ENCODE data around the gene HLA-DRA.

- TF ChIP-seq CTCF (IDR thresholded peaks at IDR 0.05; ENCODE audit: extremely low read depth in 1 of 2, insufficient read depth in 1 of 2, low read depth in 1 of 2, low read length in 2 of 2) (no peak), EZH2 (IDR thresholded peaks at IDR 0.05; ENCODE audit: borderline replicate concordance, low read depth, low read length, severe bottlenecking) (no peak), POLR2A (IDR thresholded peaks at IDR 0.05; ENCODE audit: low read depth, low read length) (no peak), POLR2AphosphoS5 (IDR thresholded peaks at IDR 0.05; ENCODE audit: insufficient read depth, low read depth, low read length) (no peak), MAX (IDR thresholded peaks at IDR 0.05; ENCODE audit: insufficient read depth, insufficient read length) (no peak), FOS (IDR thresholded peaks at IDR 0.05; ENCODE audit: borderline replicate concordance, insufficient read depth, low read length) (no peak), JUN (IDR thresholded peaks at IDR 0.05; ENCODE audit: borderline replicate concordance, insufficient read depth, insufficient read length, low read depth) (no peak)
These were observed 8.2 kb downstream of the HLA-DRA start for GRCh38 chr6:32447932-32448331.

Data from endothelial cell of umbilical vein (primary cell).